GM18508 (cell line): Measurements from ENCODE around the gene RPSA.
"Not testable (repeated sequence)": the region's sequence is repeated elsewhere in the genome, so short reads cannot be mapped to it uniquely, and the experiment has no call there.

Experiments used
- ATAC-seq: cut with Tn5 transposase; IDR thresholded peaks from one replicate; pipeline ENCODE4 v1.9.1; 2021; ENCODE audit warnings: moderate number of reproducible peaks; ENCODE audit not compliant: insufficient read depth, unreplicated experiment

Gene RPSA

DNA sequence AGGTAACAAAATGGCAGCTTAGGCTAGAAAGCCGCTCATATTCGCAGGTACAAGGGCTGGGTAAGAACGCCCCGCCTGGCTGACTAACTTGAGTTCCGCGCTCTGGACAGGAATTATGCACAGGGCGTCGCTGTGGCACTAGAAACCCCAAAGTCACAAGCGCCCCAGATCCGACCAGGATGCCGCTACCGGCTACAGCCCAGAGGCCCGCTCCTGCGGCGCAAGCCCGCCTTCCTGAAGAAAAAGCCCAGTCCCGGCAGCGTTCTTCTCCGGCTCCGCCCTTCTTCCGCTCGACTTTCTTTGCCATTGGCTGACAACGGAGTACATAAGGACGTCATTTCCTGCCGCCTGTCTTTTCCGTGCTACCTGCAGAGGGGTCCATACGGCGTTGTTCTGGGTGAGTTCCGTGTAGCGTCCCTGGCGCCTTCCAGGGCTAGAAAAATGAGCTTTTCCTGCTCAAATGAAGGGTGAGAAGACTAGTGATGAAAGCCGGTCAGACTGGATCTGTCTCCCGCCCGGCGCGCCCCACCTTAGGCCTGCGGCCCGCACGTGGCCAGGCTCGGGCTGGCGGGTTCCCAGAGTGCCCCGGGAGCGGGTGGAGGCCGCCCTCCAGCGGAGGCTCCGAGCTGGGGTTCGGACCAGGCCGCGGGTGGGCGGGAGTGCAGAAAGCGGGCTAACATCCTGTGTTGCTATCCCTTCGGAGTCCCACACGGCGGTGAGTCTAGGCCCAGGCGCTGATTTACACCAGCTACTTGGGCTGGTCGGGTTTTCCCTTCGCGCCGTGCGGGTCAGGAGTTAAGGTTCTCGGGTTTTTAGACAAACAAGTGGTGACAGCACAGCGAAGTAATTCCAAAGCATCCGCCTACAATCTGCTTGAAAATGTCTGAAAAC, at the start of gene RPSA:
Gene RPSA, plus strand, starts transcription at position 353 of the 891 bp plus-strand sequence. CDS start 934 bp downstream, outside the sequence.
- ATAC-seq: peak; percentile 94

DNA sequence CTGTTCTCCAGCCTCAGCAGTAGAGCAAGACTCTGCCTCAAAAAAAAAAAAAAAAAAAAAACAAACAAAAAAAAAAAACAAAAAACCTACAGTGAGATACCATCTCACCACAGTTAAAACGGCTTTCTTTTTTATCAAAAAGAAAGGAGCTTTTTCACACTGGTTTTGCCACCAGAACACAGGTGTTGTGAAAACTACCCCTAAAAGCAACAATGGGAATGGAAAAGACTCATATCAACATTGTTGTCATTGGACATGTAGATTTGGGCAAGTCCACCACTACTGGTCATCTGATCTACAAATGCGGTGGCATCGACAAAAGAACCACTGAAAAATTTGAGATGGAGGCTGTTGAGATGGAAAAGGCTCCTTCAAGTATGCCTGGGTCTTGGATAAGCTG, 48.2 kb upstream of the RPSA start:
- no peak for ATAC-seq

- no peak for ATAC-seq
Observed at GRCh38 chr3:39361252-39361927, 45.1 kb upstream of the RPSA start.

DNA sequence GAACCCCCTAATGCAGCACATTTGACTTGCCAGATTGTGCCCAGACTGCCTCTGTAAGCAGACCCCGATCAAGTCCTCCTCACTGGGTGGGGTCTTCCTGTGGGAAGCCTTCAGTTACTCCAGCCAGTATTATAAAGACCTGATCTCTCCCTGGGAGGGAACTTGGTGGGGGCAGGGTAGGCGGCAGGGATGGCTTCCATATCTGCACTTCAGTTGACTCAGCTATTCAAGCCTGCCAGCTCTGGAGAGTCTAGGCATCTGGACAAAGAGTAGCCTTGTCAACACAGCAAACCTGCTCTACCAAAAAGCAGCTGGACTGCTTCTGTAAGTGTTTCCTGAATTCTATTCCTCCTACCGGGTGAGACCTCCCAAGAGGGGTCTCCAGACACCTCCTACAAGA, 44.3 kb upstream of the RPSA start:
- no peak for ATAC-seq

DNA sequence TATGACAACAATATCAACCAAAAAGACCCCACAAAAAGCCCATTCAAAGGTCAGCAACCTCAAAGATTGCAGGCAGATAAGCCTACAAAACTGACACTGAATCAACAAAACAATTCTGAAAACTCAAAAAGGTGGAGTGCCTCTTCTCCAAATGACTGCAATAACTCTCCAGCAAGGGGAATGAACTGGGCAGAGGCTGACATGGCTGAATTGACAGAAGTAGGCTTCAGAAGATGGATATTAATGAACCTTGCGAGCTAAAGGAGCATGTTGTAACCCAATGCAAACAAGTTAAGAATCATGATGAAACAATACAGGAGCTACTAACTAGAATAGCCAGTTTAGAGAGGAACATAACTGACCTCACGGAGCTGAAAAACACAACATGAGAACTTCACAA, 43.7 kb upstream of the RPSA start:
- no peak for ATAC-seq

- not testable (repeated sequence) for ATAC-seq
Observed at GRCh38 chr3:39370450-39370849, 36.1 kb upstream of the RPSA start.

GRCh38 chr3:39372833-39373232, 33.7 kb upstream of the RPSA start:
- no peak for ATAC-seq

GRCh38 chr3:39376959-39377634, 29.4 kb upstream of the RPSA start:
- ATAC-seq: no peak

DNA sequence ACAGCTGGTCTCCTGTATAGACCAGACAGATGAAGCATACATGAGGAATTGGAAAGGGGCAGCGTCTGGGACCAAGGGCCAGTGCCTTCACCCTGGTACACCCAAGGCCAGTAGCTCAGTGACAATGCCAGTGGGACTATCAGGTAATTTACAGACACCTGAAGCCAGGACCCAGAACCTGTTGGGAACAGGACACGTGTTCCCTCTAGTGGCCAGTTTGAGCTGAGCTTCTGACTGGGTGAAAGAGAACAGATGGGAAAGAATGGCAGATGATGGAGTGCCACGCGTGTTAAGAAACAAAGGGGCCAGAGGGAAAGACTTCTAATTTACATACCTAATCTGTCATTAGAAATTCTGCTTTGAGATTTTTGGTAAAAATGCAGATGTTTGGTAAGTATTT, 28.4 kb upstream of the RPSA start:
- ATAC-seq: no peak

- no peak for ATAC-seq
Observed at GRCh38 chr3:39378957-39379777, 27.4 kb upstream of the RPSA start.

GRCh38 chr3:39379778-39380155, 26.8 kb upstream of the RPSA start:
- no peak for ATAC-seq

GRCh38 chr3:39381432-39381831, 25.1 kb upstream of the RPSA start:
- no peak for ATAC-seq

DNA sequence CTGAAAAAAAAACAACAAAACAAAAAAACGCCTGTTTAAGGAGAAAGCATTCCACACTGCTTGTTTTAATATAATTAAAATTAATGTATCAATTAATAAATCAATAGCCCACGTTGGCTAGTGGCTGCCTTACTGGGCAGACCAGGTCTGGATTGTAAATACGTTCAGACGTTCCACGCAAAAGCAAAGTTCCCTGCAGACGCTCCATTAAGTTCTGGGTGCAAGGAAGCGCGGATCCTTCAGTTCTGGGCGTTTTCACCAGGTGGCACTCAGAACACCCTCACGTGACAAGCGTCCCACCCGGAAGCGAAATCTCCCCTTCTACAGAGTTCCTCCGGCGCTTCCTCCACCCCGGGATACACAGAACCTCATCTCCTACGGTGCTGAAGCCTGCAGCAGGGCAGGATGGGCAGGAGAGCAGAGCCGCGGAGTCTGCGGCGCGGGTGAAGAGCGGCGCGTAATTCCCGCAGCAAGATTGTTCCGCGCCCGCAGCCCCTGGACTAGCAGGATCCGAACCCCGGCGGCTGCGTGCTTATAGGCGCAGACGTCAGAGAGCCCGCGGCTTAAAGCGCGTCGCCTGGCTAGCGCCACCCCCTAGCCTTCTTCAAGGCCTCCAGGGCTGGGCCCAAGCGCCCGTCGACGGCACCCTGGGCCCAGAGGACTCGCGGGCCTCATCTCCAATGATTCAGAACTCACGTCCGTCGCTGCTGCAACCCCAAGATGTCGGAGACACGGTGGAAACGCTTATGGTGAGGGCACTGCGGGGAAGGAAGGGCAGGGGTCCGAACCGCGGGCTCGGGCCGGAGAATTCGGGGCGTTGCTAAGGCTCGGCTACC, 23.3 kb upstream of the RPSA start, which contains the start of gene SLC25A38:
Gene SLC25A38, plus strand, starts transcription at position 326 of the 836 bp plus-strand sequence. Its CDS starts 355 bp downstream, at position 681.
- ATAC-seq: peak; percentile 42

- peak; percentile 27 for ATAC-seq
Observed at GRCh38 chr3:39383881-39384664, 22.4 kb upstream of the RPSA start.

DNA sequence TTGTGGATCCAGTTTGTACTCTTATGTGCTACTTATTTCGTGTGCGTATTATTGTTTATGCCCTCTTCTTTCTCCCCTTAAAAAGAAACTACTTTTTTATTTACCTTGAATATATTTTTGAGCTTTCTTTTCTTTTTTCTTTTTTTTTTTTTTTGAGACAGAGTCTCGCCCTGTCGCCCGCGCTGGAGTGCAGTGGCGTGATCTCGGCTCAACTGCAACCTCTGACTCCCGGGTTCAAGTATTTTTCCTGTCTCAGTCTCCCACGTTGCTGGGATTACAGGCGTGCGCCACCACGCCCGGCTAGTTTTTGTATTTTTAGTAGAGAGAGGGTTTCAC, 21.9 kb upstream of the RPSA start:
- no peak for ATAC-seq

GRCh38 chr3:39385456-39386090, 20.9 kb upstream of the RPSA start:
- no peak for ATAC-seq

DNA sequence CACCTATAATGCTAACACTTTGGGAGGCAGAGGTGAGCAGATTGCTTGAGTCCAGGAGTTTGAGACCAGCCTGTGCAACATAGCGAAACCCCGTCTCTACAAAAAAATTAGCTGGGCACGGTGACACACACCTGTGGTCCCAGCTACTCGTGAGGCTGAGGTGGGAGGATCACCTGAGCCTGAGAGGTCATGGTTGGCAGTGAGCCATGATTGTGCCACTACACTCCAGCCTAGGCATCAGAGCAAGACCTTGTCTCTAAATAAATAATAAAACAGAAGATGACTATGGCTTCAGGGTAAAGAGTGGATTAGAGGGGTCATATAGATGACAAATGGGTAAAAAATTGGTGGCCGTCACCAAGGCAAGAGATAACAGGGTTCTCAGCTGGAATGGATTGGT, 20.2 kb upstream of the RPSA start:
- ATAC-seq: no peak

DNA sequence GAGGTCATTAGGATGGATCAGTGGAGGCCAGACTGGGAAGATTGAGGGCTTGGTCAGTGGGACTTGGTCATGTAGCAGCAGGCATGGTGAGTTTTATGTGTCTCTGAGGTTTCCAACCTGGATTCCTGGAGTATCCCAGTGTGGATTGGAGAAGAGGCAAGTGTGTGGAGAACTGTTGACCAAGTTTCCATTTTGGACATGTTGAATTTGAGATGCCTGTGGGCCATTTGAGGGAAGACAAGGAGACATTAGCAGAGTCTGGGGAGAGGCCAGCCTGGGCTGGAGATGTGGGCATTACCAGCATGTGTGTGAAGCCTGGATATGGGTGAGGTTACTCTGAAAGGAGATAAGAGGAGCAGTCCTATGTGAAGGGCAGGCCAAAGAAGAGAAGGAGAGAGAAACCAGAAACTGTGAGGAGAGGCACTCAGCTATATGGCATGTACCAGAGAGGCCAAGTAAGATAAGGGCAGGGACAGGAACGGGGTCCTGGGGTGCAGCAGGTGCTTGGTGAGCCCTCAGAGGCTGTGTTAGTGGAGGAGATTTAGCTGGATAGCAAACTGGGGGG, 19.0 kb upstream of the RPSA start:
- ATAC-seq: no peak
